WTC11 (cell line): ENCODE data around the gene TP73.

ENCODE experiments used
- ATF3 ChIP-seq: sonication (generic); formaldehyde crosslinking; conservative IDR thresholded peaks from 2 replicates; pipeline ENCODE4 v1.8.1; 2022; ENCODE audit warnings: mild to moderate bottlenecking, missing genetic modification reagents
- ATF6 ChIP-seq: sonication (generic); formaldehyde crosslinking; IDR thresholded peaks from 2 replicates; pipeline ENCODE4 v1.8.1; 2023; ENCODE audit warnings: mild to moderate bottlenecking, missing genetic modification reagents
- CTCF ChIP-seq: fragments of 200-600 bp; IDR thresholded peaks from 2 replicates; pipeline ENCODE4 v1.8.0; 2022; ENCODE audit warnings: antibody characterized with exemption
- ELF4 ChIP-seq: sonication (generic); formaldehyde crosslinking; IDR thresholded peaks from 2 replicates; pipeline ENCODE4 v1.8.1; 2022; ENCODE audit warnings: low read depth, mild to moderate bottlenecking, moderate library complexity, missing genetic modification reagents
- ESRRA ChIP-seq: sonication (generic); formaldehyde crosslinking; IDR thresholded peaks from 2 replicates; pipeline ENCODE4 v1.8.1; 2022; ENCODE audit warnings: mild to moderate bottlenecking, missing genetic modification reagents, borderline replicate concordance
- JUN ChIP-seq: sonication (generic); formaldehyde crosslinking; IDR thresholded peaks from 2 replicates; pipeline ENCODE4 v1.8.0; 2023; ENCODE audit warnings: mild to moderate bottlenecking, missing genetic modification reagents
- NFYB ChIP-seq: sonication (generic); formaldehyde crosslinking; conservative IDR thresholded peaks from 2 replicates; pipeline ENCODE4 v1.8.0; 2022; ENCODE audit warnings: low read depth, missing genetic modification reagents
- NR3C1 ChIP-seq: sonication (generic); formaldehyde crosslinking; conservative IDR thresholded peaks from 2 replicates; pipeline ENCODE4 v1.8.1; 2023; ENCODE audit warnings: low read depth, mild to moderate bottlenecking, missing genetic modification reagents
- SMAD3 ChIP-seq: sonication (generic); formaldehyde crosslinking; IDR thresholded peaks from 2 replicates; pipeline ENCODE4 v1.8.0; 2022; ENCODE audit warnings: missing genetic modification reagents, mild to moderate bottlenecking, borderline replicate concordance
- ZNF416 ChIP-seq: fragments of 250-450 bp; sonication (Bioruptor Pico); IDR thresholded peaks from 2 replicates; pipeline ENCODE4 v1.9.0; 2021; ENCODE audit warnings: mild to moderate bottlenecking, inconsistent platforms
- ZNF423 ChIP-seq: fragments of 250-450 bp; sonication (Bioruptor Pico); IDR thresholded peaks from 2 replicates; pipeline ENCODE4 v2.1.2; 2022; ENCODE audit warnings: mild to moderate bottlenecking, moderate library complexity

GRCh38 chr1:3742439-3743298 is 90.4 kb downstream of the TP73 start:
- TF ChIP-seq ZNF416 (CRISPR knock-in tag), result no peak
- TF ChIP-seq CTCF, result no peak
- no peak for TF ChIP-seq SMAD3 (CRISPR knock-in tag)
- no peak for TF ChIP-seq ATF3 (CRISPR knock-in tag)
- no peak for TF ChIP-seq ESRRA (CRISPR knock-in tag)
- no peak for TF ChIP-seq ELF4
- no peak for TF ChIP-seq NR3C1
- TF ChIP-seq ZNF423, result no peak
- no peak for TF ChIP-seq NFYB (CRISPR knock-in tag)
- no peak for TF ChIP-seq ATF6
- no peak for TF ChIP-seq JUN
